ENCODE results near the gene TPP2.

TPP2 gene

DNA sequence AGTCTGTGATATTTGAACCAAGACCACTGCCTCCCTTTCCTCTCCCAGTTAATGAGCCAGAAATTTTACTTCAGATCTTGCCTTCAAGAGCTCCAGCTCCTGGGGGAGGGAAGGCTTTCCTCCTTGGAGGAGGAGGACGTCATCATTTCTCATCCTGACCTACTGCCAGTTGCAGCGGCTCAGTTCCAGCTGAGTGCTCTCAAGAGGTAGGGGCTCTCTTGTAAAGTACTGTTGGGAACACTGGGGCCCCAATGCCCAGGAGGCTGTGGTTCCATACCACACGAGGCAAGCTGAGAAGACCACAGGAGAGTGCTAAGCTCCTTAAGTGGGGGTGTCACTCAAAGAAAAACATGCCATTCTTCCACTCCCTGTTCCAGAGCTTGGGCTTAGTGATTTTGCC lies 61.9 kb downstream of the TPP2 start:
- DNase-seq: no peak

DNA sequence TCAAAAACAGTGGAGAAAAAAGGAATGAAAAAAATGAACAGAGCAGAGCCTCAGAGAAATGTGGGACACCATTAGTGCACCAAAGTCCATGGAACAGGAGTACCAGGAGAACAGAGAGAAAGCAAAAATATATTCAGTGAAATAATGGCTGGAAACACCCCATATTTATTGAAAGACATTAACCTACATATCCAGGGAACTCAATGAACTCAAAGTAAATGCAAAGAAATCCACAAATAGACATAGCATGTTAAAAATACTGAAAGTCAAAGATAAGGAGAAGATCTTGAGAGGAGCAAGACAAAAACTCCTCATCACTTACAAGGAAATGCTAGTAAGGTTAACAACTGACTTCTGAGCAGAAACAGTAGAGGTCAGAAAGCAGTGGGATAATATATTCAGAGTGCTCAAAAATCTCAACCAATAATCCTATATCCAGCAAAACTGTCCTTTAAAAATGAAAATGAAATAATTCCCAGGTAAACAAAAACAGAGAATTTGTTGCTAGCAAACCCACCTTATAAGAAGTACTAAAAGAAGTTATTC lies 62.5 kb downstream of the TPP2 start:
- no peak for DNase-seq

DNA sequence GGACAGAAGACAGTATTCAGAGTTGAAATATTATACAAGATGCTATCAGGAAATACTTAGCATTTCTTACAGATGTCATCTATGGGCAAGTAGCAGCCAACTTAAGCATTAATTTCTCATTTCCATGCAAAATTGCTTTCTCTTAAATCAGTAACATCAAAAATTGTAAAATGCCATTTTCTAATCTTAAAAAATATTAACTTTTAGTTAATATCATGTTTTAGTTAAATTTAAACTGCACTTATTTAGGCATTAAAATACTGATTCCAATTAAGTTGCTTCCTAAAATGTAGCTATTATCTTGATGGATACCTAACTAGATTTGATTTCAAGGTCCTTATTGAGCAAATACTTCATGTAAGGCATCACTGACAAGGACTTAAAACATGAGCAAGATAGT lies 70.2 kb downstream of the TPP2 start:
- DNase-seq: no peak

GRCh38 chr13:102667911-102668310 lies 71.1 kb downstream of the TPP2 start:
- DNase-seq: no peak

DNA sequence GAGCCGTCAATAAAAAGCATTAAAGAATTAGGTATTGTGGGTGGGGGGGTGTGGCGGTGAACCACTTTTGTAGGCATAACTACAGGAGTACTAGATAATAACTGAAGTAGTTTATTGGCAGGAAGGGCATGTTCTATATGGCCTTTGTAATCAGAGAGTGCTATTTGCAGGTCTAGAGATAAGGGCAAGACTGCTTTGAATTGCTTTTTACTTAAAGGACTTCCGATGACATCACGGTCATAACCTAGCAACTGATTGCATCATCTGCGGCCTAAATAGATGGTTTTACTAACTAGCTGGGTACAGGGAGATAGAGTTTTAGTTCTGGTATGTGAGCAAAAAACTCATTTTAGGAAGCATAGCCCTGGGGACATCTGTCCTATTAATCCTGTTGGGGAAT lies 73.3 kb downstream of the TPP2 start:
- DNase-seq: no peak

GRCh38 chr13:102675115-102675514 lies 78.3 kb downstream of the TPP2 start:
- no peak for DNase-seq

DNA sequence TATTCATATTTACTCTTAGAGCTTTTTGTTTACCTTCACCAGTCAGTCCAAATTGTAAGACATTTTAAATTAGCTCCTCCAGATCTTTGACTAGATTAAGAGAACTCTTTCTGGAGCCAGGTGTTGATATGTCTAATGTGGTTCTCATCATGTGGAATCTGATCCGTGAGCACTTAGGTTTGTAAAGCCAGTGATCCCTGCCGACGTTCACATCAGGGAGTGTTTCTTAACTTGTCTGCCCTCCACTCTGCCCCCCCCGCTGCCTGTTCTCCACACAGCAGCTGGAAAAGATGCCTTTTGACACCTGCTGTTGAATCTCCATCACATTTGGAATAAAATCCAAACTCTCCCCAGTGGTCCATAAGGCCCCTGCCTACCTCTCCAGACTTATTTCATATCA lies 80.3 kb downstream of the TPP2 start:
- no peak for DNase-seq

DNA sequence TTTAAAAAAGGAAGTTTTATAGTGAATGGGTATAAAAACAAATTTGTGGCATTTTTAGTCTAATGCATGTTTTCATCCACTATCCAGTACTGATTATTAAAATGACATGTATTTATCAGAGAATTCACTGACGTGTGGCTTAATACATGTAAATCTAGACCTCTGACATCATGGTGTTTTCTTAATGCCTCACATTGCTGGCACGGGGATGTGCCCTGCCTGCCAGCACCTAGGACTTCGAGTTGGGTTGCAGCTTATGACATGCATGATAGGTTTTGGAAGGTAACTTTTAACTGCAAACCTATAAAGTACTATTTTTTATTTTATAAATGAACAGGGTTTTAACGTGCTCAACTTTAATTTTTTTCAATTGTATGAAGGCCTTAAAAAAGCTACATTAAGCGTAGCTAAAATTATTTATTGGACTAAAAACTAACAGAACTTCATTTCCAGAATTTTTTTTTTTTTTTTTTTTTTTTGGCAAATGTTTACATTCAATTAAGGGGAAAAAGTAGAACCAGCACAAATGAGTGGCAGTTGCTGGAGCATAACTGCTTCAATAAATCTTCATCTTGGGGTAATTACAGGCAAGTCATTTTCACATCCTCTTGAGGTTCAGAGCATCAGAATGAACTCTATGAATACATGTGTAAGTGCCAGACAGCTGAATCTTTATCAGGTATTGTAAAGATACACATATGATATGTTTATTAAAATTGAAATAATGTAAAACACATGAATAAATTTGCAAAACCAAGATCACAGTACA lies 81.7 kb downstream of the TPP2 start:
- no peak for DNase-seq

GRCh38 chr13:102679449-102680132 lies 82.8 kb downstream of the TPP2 start:
- DNase-seq: no peak

DNA sequence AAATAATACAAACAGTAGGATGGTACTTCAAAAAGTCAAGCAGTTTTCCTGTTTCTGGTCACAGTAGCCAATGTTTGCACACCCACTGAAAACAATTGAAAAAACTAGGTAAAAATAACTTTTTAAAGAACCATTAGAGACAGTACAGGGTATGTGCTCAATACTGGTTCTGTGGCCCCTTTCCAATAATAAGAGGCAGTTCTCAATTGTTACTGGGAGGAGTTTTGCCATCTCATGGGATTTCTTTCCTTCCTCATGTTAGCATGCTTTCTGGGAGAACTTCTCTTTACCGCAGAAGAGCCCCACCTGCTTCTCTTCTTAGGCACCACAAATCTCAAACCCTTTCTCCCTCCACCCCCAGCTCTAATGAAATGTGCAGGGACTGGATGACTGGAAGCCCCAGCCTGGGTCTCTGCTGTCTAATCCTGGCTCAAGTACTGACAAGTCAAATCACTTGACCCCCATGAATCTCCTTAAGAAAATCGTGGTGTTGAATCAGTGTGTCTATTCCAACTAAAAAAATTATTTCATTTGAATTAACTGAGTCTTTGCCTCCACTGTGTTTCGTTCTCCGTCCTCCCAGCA lies 83.4 kb downstream of the TPP2 start:
- DNase-seq: no peak

DNA sequence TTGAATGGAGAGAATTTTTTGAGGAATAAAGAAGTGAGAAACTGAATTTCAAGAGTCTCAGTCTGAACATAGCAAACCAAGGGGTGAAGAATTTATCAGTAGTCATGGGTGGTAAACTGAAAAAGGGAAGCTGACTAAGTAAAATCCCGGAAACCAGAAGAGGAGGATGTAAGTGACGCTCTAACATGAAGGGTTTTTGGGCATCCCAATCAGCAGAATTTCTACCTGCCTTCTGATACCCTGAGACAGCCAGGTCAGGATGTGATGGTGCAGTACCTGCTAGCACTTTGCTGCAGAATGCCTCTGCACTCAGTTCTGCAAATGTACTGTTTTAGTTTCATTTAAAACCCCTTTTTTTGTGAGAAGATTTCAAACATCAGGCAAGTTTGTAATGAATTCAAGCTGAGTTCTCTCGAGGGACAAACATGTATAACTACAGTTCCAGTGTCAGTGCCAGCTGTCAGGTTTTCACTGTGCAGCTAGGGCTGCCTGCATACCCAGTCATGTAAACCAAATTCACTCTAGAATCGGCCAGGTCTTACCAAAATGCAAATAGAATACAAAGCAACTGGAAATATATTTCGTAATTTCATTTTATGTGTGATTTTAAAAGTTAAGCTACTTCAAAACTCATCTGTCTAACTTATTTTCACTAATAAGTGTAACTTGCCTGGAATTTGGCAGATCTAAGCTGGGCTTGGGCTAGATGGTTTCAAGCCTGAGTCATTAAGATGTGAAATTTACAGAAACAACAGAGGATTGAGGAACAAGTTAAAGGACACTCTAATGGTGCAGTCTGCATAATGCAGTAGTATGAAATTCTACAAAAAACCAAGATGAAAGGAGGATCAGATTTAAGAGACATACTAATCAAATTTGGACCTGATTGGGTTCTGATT lies 84.3 kb downstream of the TPP2 start:
- no peak for DNase-seq

- DNase-seq: no peak
Observed at GRCh38 chr13:102682211-102682610, 85.4 kb downstream of the TPP2 start.

- DNase-seq: no peak
Observed at GRCh38 chr13:102682727-102683126, 85.9 kb downstream of the TPP2 start.

GRCh38 chr13:102683637-102684036 lies 86.9 kb downstream of the TPP2 start:
- DNase-seq: no peak

- DNase-seq: no peak
Observed at GRCh38 chr13:102686024-102686423, 89.2 kb downstream of the TPP2 start.

DNA sequence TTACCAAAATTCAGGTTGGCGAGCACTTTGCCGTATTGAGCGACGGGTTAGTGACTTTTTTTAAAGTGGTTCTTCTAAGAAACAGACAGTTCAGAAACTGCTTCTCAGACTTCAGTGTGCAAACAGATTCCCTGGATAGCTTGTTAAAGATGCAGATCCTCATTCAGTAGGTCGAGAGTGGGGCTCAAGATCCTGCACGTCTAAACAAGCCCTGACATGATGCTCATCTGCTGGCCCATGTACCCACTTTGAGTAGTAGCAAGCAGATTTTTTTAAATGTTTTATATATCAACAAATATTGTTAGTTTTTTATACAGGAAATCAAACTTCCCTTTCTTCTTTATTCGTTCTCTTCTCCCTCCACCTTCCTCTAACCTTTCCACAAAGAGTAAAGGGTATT lies 90.7 kb downstream of the TPP2 start:
- no peak for DNase-seq

DNA sequence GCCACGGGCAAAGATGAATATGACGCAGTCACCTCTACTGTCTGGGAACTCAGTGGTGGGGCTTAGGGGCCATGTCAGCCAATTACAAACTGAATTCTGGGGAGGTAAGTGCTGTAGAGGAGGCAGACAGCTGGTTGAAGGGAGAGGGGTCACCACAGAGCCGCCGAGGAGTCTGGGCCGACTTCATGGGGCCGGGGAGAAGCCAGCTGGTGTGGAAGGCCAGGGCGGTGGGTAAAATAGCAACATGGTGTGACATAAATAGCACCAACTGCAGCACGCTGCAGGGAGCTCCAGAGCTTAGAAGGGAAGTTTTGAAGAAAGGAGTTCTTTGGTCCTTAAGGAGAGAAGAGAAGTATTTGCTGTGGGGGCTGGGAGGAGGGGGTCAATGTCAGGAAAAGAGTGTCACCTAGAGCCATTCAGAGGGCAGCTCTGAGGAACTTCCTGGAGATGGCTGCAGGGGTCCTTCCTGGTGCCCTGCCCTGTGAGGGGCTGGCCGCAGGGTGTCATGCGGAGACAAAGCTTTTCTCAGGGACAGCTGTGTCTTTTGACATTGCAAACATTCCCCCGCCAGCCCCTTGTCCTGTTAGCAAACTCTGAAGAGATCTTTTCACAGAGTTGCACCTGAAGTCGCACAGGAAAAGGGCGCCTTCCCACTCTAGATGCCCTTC lies 91.7 kb downstream of the TPP2 start:
- DNase-seq: no peak

- no peak for DNase-seq
Observed at GRCh38 chr13:102690883-102691282, 94.1 kb downstream of the TPP2 start.

DNA sequence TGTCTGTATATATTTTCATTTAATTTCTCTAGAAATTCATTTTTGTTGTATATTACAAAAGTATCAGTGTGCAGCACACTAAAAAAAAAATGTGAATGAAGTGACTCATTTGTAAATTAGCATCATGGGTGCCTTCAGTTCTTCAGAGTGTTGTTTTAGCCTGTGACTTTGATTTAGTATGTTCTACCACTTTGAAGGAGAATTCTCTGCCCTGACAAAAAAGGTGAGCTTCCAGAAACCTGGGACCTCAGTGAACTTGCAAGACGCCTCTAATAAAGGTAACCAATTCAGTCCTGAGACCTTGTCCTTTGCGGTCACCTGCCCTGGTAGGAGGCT lies 95.7 kb downstream of the TPP2 start:
- no peak for DNase-seq

DNA sequence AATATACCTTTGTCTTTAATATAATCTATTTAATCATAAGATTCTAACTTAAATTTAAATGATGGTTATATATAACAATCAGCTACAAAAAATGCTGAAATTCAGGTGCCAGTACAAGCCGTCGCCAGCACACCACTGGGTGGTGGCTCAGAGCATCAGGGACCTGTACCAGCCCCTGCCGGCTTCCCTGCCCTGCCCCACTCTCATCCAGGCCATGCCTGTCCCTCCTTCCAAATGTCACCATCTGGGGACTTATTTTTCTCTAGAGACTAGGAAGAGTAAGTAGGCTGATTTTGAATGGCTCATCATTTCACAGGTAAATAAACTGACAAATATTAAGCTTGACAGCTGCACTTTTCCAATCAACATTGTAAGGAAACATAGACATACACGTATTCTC lies 96.5 kb downstream of the TPP2 start:
- DNase-seq: no peak

- no peak for DNase-seq
Observed at GRCh38 chr13:102693776-102694175, 97.0 kb downstream of the TPP2 start.

DNA sequence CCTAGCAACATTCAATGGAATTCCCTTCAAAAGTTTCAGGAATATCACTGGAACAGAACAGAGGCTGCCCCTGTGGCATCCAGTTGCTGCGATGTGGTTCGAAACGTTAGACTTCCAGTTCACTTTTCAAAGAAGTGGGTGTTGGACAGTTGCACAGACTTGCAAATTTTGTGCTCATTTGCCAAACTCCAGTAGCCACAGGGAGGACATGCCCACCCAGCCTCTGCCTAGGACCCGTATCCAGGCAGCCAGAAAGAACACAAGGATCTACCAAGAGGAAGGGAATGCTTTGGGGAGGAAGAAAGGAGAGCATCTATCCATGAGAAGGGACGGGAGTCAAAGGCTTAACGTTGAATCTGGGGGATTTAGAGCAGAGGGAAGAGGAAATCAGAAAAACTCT lies 98.2 kb downstream of the TPP2 start, which contains the start of gene METTL21C:
Gene METTL21C, minus strand, starts transcription at position 108 of the 400 bp plus-strand sequence. CDS start 546 bp downstream, outside the sequence.
- no peak for DNase-seq
